ENCODE data around the gene PIP4P1.

GRCh38 chr14:20490563-20490962, 29.3 kb upstream of the PIP4P1 start:
- TF ChIP-seq CTCF (IDR thresholded peaks at IDR 0.05; ENCODE audit: low read depth, low read length, missing input control), result no peak
- no peak for TF ChIP-seq RAD21 (IDR thresholded peaks at IDR 0.05)
- TF ChIP-seq TAF1 (conservative IDR thresholded peaks at IDR 0.05), result no peak
- TF ChIP-seq YY1 (IDR thresholded peaks at IDR 0.05), result no peak
- TF ChIP-seq EGR1 (IDR thresholded peaks at IDR 0.05; ENCODE audit: low read depth in 2 of 2), result no peak
- TF ChIP-seq REST (IDR thresholded peaks at IDR 0.05), result no peak
- no peak for TF ChIP-seq SP1 (IDR thresholded peaks at IDR 0.05)
